Smooth muscle cell of the brain vasculature (primary cell): ENCODE results near the gene HOXD11.

ENCODE experiments used
- DNase-seq: peaks from one replicate; pipeline ENCODE4 v3.0.0-alpha.2; 2012; ENCODE audit warnings: low read depth, low spot score

The HOXD11 gene

DNA sequence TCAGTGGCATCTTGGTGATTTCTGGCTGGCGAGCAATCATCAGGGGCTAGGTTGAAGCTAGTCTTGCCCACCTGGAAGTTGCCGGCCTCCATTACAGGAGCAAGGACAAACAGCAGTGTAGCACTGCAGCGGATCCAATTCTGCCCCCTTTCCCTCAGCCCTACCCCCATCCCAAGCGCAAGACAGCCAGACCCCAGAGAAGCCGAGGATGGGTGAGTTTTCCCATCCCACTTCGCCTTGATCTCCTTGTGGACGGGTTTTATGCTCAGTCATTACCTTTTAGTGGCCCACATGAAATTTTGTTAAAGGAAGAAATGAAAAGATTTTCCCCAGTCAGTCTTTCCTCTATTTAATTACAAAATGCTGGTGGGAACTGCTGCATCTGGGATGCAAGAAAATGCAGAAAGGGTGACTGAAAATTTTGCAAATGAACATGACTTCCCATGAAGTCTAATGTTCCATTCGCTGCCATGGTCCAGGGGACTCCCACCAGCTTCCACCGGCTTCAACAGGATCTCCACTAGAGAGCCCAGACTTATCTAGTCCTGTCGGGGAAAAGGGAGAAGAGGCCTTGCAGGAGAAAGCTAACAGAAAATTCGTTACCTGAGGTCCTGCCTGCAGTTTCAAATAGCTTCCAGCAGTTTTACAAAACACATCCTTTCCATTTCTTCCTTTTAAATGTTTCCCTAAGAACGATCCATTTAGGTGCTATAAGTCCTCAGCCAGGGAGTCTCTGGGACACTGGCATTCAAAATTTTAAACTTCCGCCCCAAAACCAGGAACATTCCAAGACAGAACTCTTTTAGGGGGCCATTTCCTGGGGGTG lies 13.5 kb downstream of the HOXD11 start:
- no peak for DNase-seq

GRCh38 chr2:176121190-176122051 lies 14.3 kb downstream of the HOXD11 start:
- DNase-seq, result no peak

DNA sequence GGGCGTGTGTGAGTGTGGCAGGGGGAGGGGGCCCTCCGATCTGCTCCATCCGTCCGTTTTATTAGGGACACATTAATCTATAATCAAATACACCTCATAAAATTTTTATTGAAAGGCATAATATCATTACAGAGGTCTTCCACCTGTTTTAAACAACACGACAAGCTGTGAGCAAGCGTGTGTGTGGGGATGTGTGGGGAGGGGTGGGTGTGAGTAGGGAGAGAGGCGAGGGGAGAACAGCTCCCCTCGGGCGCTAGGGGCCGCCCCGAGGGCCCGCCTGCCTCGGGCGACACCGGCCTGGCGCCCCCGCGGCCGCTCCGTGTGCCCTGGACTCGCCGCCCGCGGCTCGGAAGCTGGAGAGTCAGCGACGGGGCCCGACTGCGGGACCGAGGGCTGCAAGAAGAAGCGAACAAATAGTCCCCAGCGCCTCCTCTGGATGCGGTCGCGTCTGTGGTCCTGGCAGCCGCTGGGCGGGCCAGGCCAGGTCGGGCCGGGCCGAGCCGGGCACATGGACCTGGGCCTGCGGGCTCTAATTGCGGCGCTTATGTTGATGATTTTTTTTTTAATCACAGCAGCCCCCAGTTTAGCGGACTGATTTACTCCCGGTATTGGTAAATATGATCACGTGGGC lies 15.1 kb downstream of the HOXD11 start:
- no peak for DNase-seq

DNA sequence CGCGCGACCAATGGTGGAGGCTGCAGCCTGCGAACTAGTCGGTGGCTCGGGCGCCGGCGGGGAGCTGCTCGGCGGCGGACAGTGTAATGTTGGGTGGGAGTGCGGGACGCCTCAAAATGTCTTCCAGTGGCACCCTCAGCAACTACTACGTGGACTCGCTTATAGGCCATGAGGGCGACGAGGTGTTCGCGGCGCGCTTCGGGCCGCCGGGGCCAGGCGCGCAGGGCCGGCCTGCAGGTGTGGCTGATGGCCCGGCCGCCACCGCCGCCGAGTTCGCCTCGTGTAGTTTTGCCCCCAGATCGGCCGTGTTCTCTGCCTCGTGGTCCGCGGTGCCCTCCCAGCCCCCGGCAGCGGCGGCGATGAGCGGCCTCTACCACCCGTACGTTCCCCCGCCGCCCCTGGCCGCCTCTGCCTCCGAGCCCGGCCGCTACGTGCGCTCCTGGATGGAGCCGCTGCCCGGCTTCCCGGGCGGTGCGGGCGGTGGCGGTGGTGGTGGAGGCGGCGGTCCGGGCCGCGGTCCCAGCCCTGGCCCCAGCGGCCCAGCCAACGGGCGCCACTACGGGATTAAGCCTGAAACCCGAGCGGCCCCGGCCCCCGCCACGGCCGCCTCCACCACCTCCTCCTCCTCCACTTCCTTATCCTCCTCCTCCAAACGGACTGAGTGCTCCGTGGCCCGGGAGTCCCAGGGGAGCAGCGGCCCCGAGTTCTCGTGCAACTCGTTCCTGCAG lies 15.8 kb downstream of the HOXD11 start, which contains the start of gene HOXD9:
Gene HOXD9, plus strand, starts transcription at position 37 of the 728 bp plus-strand sequence. Its CDS starts 50 bp downstream, at position 87.
- no peak for DNase-seq

- no peak for DNase-seq
Observed at GRCh38 chr2:176123411-176124109, 16.5 kb downstream of the HOXD11 start.

DNA sequence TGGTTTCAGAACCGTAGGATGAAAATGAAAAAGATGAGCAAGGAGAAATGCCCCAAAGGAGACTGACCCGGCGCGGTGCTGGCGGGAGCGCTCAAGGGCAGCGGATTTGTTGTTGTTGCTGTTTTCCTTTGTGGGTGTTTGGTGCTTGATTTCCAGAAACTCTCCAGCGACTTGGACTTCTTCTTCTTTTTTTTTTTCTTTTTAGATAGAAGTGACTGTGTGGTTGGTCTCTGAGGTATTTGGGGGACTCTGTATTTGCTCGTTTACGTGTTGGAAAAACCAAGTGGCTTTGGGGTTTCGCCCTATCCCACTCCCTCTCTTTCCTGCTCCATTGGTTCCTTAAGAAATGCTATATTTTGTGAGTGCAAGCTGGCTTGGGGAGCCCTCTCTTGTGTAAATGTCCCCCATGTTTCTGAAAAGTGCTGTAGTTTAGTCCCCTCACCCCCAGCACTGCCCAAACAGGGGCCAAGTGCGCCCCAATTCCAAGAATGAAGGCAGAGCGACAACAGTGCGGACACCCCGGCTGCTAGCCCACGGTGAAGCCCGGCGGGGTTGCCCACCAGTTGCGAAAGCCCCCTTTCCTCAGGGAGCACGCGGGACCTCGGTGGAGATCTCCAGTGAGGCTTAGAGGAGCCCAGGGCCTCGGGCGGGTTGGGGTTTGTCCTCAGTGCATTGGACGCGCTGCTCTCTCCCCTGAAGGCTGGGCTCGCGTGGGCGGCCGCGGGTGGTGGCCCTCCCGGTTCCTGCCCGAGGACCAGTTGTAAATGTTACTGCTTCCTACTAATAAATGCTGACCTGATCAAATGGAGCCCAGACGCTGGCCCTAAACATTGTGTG lies 17.2 kb downstream of the HOXD11 start:
- no peak for DNase-seq

DNA sequence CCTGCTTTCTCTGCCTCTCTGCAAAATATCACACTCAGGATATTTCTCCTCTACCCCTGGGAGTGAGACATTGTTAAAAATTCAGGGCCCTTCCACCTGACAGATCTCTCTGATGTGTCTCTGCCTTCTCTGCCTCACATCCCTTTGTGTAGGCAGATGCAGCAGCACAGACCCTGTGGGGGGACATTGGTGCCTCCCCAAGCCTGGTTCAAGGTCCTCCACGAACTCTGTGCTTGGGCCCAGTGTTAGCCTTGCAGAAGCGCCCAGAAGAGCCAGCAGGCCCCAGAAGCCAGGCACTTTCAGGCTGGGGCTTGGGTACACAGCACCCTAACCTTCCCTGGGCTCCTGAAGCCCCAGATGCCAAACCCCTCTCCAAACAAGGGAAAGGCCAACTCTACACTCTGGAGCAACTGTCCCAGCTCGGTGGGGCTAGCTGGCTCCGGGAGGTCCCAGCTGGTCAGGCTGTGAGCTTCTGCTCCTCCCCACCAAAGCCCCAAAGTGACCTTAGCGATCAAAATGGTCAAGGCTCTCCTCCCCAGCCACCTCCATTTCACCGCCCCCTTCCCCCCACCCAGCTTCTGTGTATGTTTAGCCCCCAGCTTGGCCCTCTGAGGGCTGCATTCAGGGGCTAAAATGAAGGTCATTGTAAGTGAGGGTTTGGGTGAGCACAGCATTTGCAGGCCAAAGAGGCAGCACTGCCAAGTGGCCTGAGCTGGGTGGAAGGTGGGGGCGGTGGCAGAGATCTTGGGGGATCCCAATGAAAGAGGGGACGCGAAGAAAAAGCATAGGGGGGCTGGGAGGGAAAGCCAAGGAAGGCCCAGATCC lies 18.1 kb downstream of the HOXD11 start:
- no peak for DNase-seq

DNA sequence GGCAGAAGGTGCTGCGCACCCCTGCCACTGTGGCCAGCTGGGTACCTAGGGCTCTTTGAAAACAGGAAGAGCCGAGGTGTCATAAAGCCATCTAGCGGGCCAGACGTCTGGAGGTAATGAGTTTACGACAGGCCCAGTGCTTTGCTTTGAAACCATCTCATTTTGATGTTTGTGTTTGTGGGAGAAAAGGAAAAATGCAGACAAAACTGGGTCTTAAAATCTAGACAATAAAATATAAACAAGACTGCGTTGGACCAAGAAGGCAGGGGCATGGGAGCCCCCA lies 18.6 kb downstream of the HOXD11 start:
- no peak for DNase-seq

DNA sequence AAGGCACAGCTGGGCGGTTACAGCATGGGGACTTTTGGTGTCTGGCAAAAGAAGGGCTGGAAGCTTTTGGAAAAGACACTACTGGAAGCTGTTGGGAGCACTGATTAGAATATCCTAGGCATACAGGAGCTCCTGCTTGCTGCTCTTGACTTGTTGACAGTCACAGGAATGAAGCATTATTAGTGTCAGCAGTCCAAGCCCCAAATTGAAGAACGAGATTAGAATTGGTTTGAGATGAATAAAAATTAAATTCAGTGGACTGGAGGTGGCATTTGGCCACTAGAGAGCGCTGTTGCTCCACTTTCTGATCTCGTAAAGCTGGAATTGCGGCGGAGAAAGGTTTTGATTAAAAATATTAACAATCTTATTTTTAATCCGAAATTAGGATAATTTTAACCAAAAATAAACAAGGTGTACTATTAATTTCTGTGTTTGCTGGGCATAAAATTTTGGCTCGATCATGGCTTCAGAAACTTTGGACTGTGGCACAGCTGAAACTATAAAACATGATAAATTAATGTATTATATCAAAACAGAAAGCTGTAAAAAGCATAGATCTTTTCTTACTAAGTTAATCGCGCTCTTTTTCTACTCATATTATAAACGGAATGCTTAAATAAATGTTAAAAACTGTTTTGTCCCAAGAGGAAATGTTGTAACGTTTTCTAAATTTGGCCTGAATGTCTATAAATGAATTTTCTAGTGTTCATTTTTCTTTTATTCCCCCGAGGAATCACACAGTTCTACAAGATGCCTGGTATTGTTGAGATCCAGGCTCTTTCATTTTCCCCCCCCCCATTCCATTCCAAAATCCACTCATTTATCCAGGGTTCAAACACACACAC lies 20.1 kb downstream of the HOXD11 start:
- DNase-seq, result peak; percentile 36

DNA sequence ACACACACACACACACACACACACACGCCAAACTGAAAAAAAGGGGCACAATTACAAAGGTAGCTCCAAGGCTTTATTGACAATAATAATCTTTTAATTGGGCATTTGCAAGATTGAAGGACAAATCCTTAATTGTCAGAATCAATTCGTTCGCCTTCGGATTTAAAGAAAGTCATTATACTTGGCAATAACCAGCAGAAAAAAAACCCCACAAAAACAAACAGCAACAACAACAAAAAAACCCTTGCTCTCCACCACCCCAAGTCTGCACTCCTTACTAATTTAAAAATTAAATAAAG lies 20.6 kb downstream of the HOXD11 start:
- no peak for DNase-seq

- no peak for DNase-seq
Observed at GRCh38 chr2:176128172-176128981, 21.3 kb downstream of the HOXD11 start.

DNA sequence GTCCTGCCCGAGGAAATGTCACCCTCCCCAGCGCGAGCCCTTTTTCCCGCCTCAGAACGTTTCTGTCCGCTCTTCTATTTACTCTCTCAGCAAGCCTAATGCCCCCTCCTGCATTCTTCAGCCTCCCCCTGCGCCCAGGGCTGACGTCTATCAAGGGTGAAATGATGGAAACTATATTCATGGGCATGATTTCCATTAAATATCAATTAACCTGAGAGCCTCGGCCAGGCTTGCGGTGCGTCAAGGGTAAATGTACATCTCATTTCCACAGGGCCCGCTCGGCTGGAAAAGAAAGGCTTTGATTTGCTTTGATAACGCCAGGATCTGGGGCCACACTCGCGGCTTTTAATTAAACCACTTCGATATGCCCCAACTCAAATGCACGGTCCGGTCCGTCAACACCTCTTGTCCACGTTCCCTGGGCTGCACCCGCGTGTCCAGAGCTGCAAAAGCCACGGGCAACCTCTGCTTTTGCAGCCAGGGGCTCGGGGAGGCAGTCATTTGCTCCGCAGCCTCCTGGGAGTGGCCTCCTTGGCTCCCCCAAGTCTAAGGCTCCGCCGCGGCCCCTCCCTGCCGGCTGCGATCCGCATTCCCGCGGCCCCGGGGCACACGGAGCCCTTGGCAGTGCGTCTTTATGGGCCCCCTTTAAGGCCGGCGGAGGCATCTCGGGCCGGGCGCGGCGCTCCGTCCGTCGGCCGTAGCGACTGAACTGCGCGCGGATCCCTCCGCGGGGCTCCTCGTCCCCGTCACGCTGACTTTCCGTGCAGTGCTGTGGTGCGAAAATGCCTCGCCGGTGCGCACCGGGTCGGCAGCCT lies 22.1 kb downstream of the HOXD11 start, which contains the start of gene HOXD8:
Gene HOXD8, plus strand, starts transcription at position 724 of the 815 bp plus-strand sequence. CDS start 662 bp downstream, outside the sequence.
- DNase-seq, result no peak

GRCh38 chr2:176129813-176130146 lies 22.7 kb downstream of the HOXD11 start:
- no peak for DNase-seq

- DNase-seq, result no peak
Observed at GRCh38 chr2:176130147-176130956, 23.3 kb downstream of the HOXD11 start.

DNA sequence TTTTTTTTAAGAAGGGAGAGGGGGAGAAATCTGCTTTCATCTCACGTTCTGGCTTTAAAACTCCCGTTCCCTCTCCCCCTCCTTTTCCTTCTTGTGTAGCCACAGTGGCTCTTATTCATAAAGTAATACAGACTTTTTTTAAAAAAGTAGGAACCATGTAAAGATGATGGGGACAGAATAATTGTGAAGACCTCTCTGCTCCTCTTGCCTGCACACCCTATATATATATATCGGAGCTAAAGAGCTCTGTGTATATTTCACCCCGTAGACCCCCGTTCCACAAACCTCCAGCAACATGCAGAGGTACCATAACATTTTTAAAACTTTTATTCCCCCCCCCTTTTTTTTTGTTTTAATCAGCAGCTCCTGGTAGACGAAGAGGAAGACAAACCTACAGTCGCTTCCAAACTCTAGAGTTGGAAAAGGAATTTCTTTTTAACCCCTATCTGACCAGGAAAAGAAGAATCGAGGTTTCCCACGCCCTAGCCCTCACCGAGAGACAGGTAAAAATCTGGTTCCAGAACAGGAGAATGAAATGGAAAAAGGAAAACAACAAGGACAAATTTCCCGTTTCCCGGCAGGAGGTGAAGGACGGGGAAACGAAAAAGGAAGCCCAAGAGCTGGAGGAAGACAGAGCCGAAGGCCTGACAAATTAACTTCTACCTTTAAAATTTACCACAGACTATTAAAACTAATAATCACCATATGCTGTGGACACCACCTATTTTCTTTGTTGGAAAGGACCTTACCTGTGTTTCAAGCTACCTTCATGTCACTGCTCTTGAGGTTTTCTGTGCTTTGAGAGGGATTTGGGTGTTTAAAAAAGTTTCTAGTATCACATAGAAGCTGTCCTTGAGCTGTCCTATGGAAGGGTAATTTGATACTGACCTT lies 24.1 kb downstream of the HOXD11 start:
- no peak for DNase-seq
